CD8-positive, alpha-beta memory T cell (primary cell): ENCODE measurements around the gene PCK2. TPM values are rescaled to one million over a fixed set of nuclear protein-coding genes. Genes with fewer than 3 reads are reported as not detected.
"Not testable (repeated sequence)": the region's sequence is repeated elsewhere in the genome, so short reads cannot be mapped to it uniquely, and the experiment has no call there.

Experiments
- CTCF ChIA-PET: fragments of 350-600 bp; sonication (Branson Sonifier 250); formaldehyde crosslinking; loops from one replicate; lab custom pipeline; 2021; ENCODE audit warnings: antibody characterized with exemption; lab: Charles Lee
- POLR2A ChIA-PET: fragments of 350-600 bp; sonication (Branson Sonifier 250); formaldehyde crosslinking; loops from one replicate; lab custom pipeline; 2021; ENCODE audit warnings: antibody characterized with exemption; lab: Charles Lee
- DNase-seq, 5 donors: peaks; one replicate each; pipeline versions ENCODE4 v3.0.0 to v3.0.0-alpha.2; 2020 to 2022; ENCODE audit warnings: mixed read lengths in 1 of 5
- H3K27ac ChIP-seq: one replicate; pipeline ENCODE4 v1.7.0; 2013; ENCODE audit warnings: low read depth, mild to moderate bottlenecking, low read length, moderate library complexity
- H3K27me3 ChIP-seq: 2 replicates; pipeline ENCODE4 v1.7.0; 2013; ENCODE audit warnings: low read length, mild to moderate bottlenecking; ENCODE audit not compliant: insufficient read depth, poor library complexity, severe bottlenecking
- H3K36me3 ChIP-seq: 2 replicates; pipeline ENCODE4 v1.7.0; 2013; ENCODE audit warnings: mild to moderate bottlenecking, low read length, moderate library complexity; ENCODE audit not compliant: insufficient read depth
- H3K4me1 ChIP-seq: 2 replicates; pipeline ENCODE4 v1.7.0; 2013; ENCODE audit warnings: mild to moderate bottlenecking, low read length, moderate library complexity; ENCODE audit not compliant: insufficient read depth
- H3K4me3 ChIP-seq: 2 replicates; pipeline ENCODE4 v1.7.0; 2013; ENCODE audit warnings: mild to moderate bottlenecking, low read length
- H3K9me3 ChIP-seq: 2 replicates; pipeline ENCODE4 v1.7.0; 2013; ENCODE audit warnings: mild to moderate bottlenecking, low read length
- H3K27ac Mint-ChIP-seq, 8 donors: one replicate each; pipeline ENCODE4 v1.8.0; 2020 to 2021; ENCODE audit warnings: mixed read lengths in 8 of 8, mild to moderate bottlenecking in 6 of 8, inconsistent platforms in 3 of 8, moderate library complexity in 3 of 8
- H3K27me3 Mint-ChIP-seq, 2 donors: one replicate each; pipeline ENCODE4 v1.8.0; 2020 to 2021; ENCODE audit warnings: mixed read lengths in 2 of 2, mild to moderate bottlenecking in 1 of 2, moderate library complexity in 1 of 2
- H3K36me3 Mint-ChIP-seq, 3 donors: one replicate each; pipeline ENCODE4 v1.8.0; 2020 to 2021; ENCODE audit warnings: mixed read lengths in 3 of 3, inconsistent platforms in 1 of 3, mild to moderate bottlenecking in 1 of 3
- H3K4me1 Mint-ChIP-seq, 3 donors: one replicate each; pipeline ENCODE4 v1.8.0; 2020 to 2021; ENCODE audit warnings: mixed read lengths in 3 of 3, inconsistent platforms in 1 of 3, mild to moderate bottlenecking in 1 of 3
- H3K4me3 Mint-ChIP-seq, 7 donors: one replicate each; pipeline ENCODE4 v1.8.0; 2020 to 2021; ENCODE audit warnings: mixed read lengths in 7 of 7, mild to moderate bottlenecking in 6 of 7, moderate library complexity in 4 of 7, inconsistent platforms in 2 of 7
- H3K9me3 Mint-ChIP-seq, 5 donors: one replicate each; pipeline ENCODE4 v1.8.0; 2020 to 2022; ENCODE audit warnings: mixed read lengths in 5 of 5, mild to moderate bottlenecking in 3 of 5, moderate library complexity in 2 of 5, inconsistent platforms in 1 of 5
- polyA plus RNA-seq: library from polyadenylated mRNA; unstranded; fragments of 300-500 nt; fragmentation: Illumina TruSeq; gene quantifications from one replicate; pipeline ENCODE4 v1.2.3, GENCODE V29; 2021
- total RNA-seq, 2 experiments: library from RNA; stranded (reverse); gene quantifications; one replicate each; pipeline ENCODE4 v1.2.3, GENCODE V29; 2021

Gene PCK2
- total and polyA plus RNA-seq, 3 experiments from 2014 or later, result 16.9 to 88.3 (median 79.6) TPM

- ChIA-PET POLR2A (no interaction called here), CTCF (interaction anchor here (1.2 to 11.6 kb wide), 2 partner anchors 7 to 8 kb away, joined by 6 to 185 read pairs; partner anchors contain the start of gene PCK2)
- H3K27ac Mint-ChIP-seq, result peak overlapping the region in 3 of 8 donors; percentile 39 to 85 (median 82)
- H3K4me3 Mint-ChIP-seq, result no peak overlapping the region
- no peaks in the 10 kb centered on the region for H3K27me3 Mint-ChIP-seq
- Histone ChIP-seq H3K4me3 (no peak overlapping the region), H3K27ac (no peak overlapping the region), H3K27me3 (no peaks in the 10 kb centered on the region), H3K4me1 (no peaks in the 10 kb centered on the region), H3K9me3 (no peaks in the 10 kb centered on the region), H3K36me3 (peaks cover 6% of the 10 kb centered on the region)
- no peaks in the 10 kb centered on the region for H3K9me3 Mint-ChIP-seq
- no peak for DNase-seq
- H3K4me1 Mint-ChIP-seq, result peaks cover 3 to 5% (median 4%) of the 10 kb centered on the region in 3 donors
- peaks cover 3 to 62% (median 13%) of the 10 kb centered on the region in 3 donors for H3K36me3 Mint-ChIP-seq
These were observed 6.9 kb downstream of the PCK2 start for GRCh38 chr14:24100982-24101494.

- Mint-ChIP-seq H3K36me3 (peaks cover 3 to 59% (median 13%) of the 10 kb centered on the region in 3 donors), H3K27me3 (no peaks in the 10 kb centered on the region), H3K9me3 (no peaks in the 10 kb centered on the region), H3K27ac (no peak overlapping the region), H3K4me3 (no peak overlapping the region), H3K4me1 (no peaks in the 10 kb centered on the region)
- H3K4me3 ChIP-seq, result no peak overlapping the region
- CTCF ChIA-PET, result interaction anchor here (1.0 to 11.6 kb wide), 2 partner anchors 9 to 44 kb away, joined by 3 to 185 read pairs; partner anchors contain the start of gene PCK2
- H3K4me1 ChIP-seq, result no peaks in the 10 kb centered on the region
- no peaks in the 10 kb centered on the region for H3K9me3 ChIP-seq
- H3K27me3 ChIP-seq, result no peaks in the 10 kb centered on the region
- peaks cover 6% of the 10 kb centered on the region for H3K36me3 ChIP-seq
- POLR2A ChIA-PET, result interaction anchor here (0.5 to 0.7 kb wide), 2 partner anchors 25 to 230 kb away, joined by 4 read pairs; no protein-coding TSS in a partner anchor
- H3K27ac ChIP-seq, result no peak overlapping the region
- no peak for DNase-seq
These were observed 8.4 kb downstream of the PCK2 start for GRCh38 chr14:24102357-24103048.

- peaks cover 6% of the 10 kb centered on the region for H3K36me3 ChIP-seq
- H3K27ac ChIP-seq, result no peak overlapping the region
- H3K27me3 ChIP-seq, result no peaks in the 10 kb centered on the region
- no peak overlapping the region for H3K4me3 Mint-ChIP-seq
- DNase-seq, result no peak
- peaks cover 3 to 54% (median 13%) of the 10 kb centered on the region in 3 donors for H3K36me3 Mint-ChIP-seq
- H3K9me3 Mint-ChIP-seq, result no peaks in the 10 kb centered on the region
- H3K27me3 Mint-ChIP-seq, result no peaks in the 10 kb centered on the region
- H3K27ac Mint-ChIP-seq, result peak overlapping the region in 1 of 8 donors; percentile 50
- ChIA-PET POLR2A (no interaction called here), CTCF (interaction anchor here (0.9 to 11.6 kb wide), 2 partner anchors 10 to 52 kb away, joined by 3 to 185 read pairs; partner anchors contain the start of genes CARMIL3 and PCK2)
- H3K9me3 ChIP-seq, result no peaks in the 10 kb centered on the region
- peaks cover 1% of the 10 kb centered on the region for H3K4me1 ChIP-seq
- H3K4me3 ChIP-seq, result no peak overlapping the region
- peaks cover under 1 to 4% (median 2%) of the 10 kb centered on the region in 3 donors for H3K4me1 Mint-ChIP-seq
These were observed 9.3 kb downstream of the PCK2 start for GRCh38 chr14:24103451-24103850.

GRCh38 chr14:24105609-24106239 is 11.6 kb downstream of the PCK2 start:
- H3K27ac ChIP-seq, H3K4me3 ChIP-seq, POLR2A ChIA-PET, H3K27me3 Mint-ChIP-seq, H3K9me3 ChIP-seq, DNase-seq, H3K27me3 ChIP-seq, H3K9me3 Mint-ChIP-seq, H3K36me3 ChIP-seq, H3K4me3 Mint-ChIP-seq, H3K27ac Mint-ChIP-seq: not testable (repeated sequence)
- CTCF ChIA-PET, result interaction anchor here (1.3 to 11.6 kb wide), 3 partner anchors 12 to 55 kb away, joined by 4 to 185 read pairs (median 114); partner anchors contain the start of genes IRF9 and PCK2
- peaks cover 12% of the 10 kb centered on the region for H3K4me1 ChIP-seq
- H3K4me1 Mint-ChIP-seq, result peaks cover 8 to 14% (median 9%) of the 10 kb centered on the region in 3 donors
- peaks cover 3 to 34% (median 8%) of the 10 kb centered on the region in 3 donors for H3K36me3 Mint-ChIP-seq

- DNase-seq, result no peak
- no peaks in the 10 kb centered on the region for H3K9me3 ChIP-seq
- H3K4me1 ChIP-seq, result peaks cover 12% of the 10 kb centered on the region
- no peaks in the 10 kb centered on the region for H3K27me3 ChIP-seq
- Mint-ChIP-seq H3K4me1 (peaks cover 8 to 14% (median 9%) of the 10 kb centered on the region in 3 donors), H3K27ac (peak overlapping the region in 1 of 8 donors; percentile 26), H3K36me3 (peaks cover 3 to 26% (median 5%) of the 10 kb centered on the region in 3 donors), H3K4me3 (no peak overlapping the region), H3K9me3 (no peaks in the 10 kb centered on the region), H3K27me3 (no peaks in the 10 kb centered on the region)
- ChIA-PET POLR2A (no interaction called here), CTCF (interaction anchor here (0.8 to 11.6 kb wide), 10 partner anchors 8 to 191 kb away, joined by 3 to 185 read pairs (median 4); partner anchors contain the start of genes DCAF11, IRF9, NRL and PCK2)
- no peak overlapping the region for H3K27ac ChIP-seq
- no peak overlapping the region for H3K4me3 ChIP-seq
- H3K36me3 ChIP-seq, result peaks cover 6% of the 10 kb centered on the region
These were observed 12.7 kb downstream of the PCK2 start for GRCh38 chr14:24106672-24107271.

- Mint-ChIP-seq H3K4me3 (peak overlapping the region in 2 of 7 donors; percentile 4 to 56), H3K27me3 (no peaks in the 10 kb centered on the region), H3K27ac (peak overlapping the region; percentile 79 to 97 (median 94)), H3K9me3 (no peaks in the 10 kb centered on the region), H3K4me1 (peaks cover 9 to 14% (median 10%) of the 10 kb centered on the region in 3 donors), H3K36me3 (peaks cover 0 to 14% (median 2%) of the 10 kb centered on the region in 3 donors)
- H3K9me3 ChIP-seq, result no peaks in the 10 kb centered on the region
- no peaks in the 10 kb centered on the region for H3K27me3 ChIP-seq
- peaks cover 6% of the 10 kb centered on the region for H3K36me3 ChIP-seq
- ChIA-PET POLR2A (interaction anchor here (0.7 to 2.9 kb wide), 7 partner anchors 14 to 1342 kb away, joined by 3 to 26 read pairs (median 5); partner anchors contain the start of genes PCK2 and PSME2), CTCF (interaction anchor here (0.6 to 11.6 kb wide), 38 partner anchors 8 to 476 kb away, joined by 3 to 185 read pairs (median 6); partner anchors contain the start of genes CARMIL3, DHRS4L2, EMC9 and FITM1)
- H3K4me3 ChIP-seq, result no peak overlapping the region
- no peak for DNase-seq
- H3K27ac ChIP-seq, result no peak overlapping the region
- peaks cover 15% of the 10 kb centered on the region for H3K4me1 ChIP-seq
These were observed 14.3 kb downstream of the PCK2 start for GRCh38 chr14:24108336-24108874.

GRCh38 chr14:24110060-24110459 is 15.9 kb downstream of the PCK2 start:
- peaks cover 12 to 18% (median 12%) of the 10 kb centered on the region in 3 donors for H3K4me1 Mint-ChIP-seq
- ChIA-PET CTCF (interaction anchor here (0.7 to 11.6 kb wide), 17 partner anchors 8 to 478 kb away, joined by 3 to 185 read pairs (median 6); partner anchors contain the start of genes CHMP4A, EMC9, IRF9 and PCK2), POLR2A (interaction anchor here (0.5 to 2.9 kb wide), 6 partner anchors 16 to 132 kb away, joined by 3 to 26 read pairs (median 6); partner anchors contain the start of genes EMC9, PCK2 and TINF2)
- no peak overlapping the region for H3K4me3 ChIP-seq
- peaks cover 0 to 14% (median 0%) of the 10 kb centered on the region in 3 donors for H3K36me3 Mint-ChIP-seq
- H3K27ac Mint-ChIP-seq, result peak overlapping the region in 3 of 8 donors; percentile 50 to 84 (median 69)
- H3K4me1 ChIP-seq, result peaks cover 16% of the 10 kb centered on the region
- H3K27ac ChIP-seq, result no peak overlapping the region
- H3K9me3 ChIP-seq, result no peaks in the 10 kb centered on the region
- no peaks in the 10 kb centered on the region for H3K27me3 ChIP-seq
- no peaks in the 10 kb centered on the region for H3K9me3 Mint-ChIP-seq
- peaks cover 0 to 5% of the 10 kb centered on the region in 2 donors for H3K27me3 Mint-ChIP-seq
- H3K4me3 Mint-ChIP-seq, result no peak overlapping the region
- DNase-seq, result no peak
- no peaks in the 10 kb centered on the region for H3K36me3 ChIP-seq
